ENCODE results near the gene PAM16.

The PAM16 gene

DNA sequence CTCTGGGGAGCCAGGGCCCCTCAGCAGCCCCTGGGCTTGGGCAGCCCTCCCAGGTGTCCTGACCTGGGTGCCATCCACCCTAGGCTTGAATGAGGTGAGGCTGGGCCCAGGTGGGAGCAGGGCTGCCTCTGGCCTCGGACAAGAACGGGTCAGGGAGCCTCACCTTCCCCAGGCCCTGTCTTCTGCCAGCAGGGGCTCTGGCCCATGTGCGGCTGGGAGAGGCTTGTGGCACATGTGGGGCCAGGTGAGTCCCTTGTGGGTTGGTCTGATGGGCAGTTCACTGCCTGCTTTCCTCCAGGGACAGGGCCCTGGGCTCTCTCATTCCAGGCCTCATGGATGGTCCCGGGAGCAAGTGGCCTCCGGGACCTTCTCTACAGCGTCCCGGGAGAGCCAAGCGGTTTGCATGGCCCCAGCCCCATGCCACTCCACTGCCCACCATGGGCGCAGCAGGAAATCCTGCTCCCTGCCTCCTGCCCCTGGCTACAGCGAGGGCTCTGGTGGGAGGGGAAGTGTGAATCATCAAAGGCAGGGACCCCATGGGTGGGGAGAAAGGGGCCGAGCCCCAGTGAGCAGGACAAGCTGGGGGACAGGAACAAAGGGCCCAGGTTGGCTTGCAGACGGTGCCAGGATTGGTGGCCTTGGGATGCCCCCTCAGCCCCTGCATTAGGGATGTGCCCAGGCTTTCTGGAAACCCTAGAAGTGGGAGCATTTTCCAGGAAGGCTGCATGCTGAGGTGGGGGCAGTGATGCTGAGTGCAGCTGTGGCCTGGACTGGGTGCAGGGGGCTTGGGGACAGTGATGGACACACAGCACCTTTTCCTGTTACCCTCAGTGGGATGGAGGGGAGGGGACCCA lies 32.7 kb upstream of the PAM16 start:
- DNase-seq (ENCODE audit: low spot score): no peak

DNA sequence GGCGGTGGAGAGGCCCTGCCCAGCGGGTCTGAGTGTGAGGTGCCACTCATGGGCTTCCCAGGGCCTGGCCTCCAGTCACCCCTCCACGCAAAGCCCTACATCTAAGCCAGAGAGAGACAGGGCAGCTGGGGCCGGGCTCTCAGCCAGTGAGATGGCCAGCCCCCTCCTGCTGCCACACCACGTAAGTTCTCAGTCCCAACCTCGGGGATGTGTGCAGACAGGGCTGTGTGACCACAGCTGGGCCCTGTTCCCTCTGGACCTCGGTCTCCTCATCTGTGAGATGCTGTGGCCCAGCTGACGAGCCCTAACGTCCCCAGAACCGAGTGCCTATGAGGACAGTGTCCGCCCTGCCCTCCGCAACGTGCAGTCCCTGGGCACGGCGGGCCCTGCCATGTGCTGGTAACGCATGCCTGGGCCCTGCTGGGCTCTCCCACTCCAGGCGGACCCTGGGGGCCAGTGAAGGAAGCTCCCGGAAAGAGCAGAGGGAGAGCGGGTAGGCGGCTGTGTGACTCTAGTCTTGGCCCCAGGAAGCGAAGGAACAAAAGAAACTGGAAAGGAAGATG lies 31.8 kb upstream of the PAM16 start:
- DNase-seq (ENCODE audit: low spot score): no peak

DNA sequence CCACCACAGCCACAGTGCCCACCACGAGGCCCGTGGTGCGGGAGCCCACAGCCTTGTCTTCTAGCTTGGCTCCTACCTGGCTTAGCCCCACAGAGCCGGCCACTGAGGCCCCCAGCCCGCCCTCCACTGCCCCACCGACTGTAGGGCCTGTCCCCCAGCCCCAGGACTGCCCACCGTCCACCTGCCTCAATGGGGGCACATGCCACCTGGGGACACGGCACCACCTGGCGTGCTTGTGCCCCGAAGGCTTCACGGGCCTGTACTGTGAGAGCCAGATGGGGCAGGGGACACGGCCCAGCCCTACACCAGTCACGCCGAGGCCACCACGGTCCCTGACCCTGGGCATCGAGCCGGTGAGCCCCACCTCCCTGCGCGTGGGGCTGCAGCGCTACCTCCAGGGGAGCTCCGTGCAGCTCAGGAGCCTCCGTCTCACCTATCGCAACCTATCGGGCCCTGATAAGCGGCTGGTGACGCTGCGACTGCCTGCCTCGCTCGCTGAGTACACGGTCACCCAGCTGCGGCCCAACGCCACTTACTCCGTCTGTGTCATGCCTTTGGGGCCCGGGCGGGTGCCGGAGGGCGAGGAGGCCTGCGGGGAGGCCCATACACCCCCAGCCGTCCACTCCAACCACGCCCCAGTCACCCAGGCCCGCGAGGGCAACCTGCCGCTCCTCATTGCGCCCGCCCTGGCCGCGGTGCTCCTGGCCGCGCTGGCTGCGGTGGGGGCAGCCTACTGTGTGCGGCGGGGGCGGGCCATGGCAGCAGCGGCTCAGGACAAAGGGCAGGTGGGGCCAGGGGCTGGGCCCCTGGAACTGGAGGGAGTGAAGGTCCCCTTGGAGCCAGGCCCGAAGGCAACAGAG lies 31.0 kb upstream of the PAM16 start:
- no peak for DNase-seq (ENCODE audit: low spot score)

DNA sequence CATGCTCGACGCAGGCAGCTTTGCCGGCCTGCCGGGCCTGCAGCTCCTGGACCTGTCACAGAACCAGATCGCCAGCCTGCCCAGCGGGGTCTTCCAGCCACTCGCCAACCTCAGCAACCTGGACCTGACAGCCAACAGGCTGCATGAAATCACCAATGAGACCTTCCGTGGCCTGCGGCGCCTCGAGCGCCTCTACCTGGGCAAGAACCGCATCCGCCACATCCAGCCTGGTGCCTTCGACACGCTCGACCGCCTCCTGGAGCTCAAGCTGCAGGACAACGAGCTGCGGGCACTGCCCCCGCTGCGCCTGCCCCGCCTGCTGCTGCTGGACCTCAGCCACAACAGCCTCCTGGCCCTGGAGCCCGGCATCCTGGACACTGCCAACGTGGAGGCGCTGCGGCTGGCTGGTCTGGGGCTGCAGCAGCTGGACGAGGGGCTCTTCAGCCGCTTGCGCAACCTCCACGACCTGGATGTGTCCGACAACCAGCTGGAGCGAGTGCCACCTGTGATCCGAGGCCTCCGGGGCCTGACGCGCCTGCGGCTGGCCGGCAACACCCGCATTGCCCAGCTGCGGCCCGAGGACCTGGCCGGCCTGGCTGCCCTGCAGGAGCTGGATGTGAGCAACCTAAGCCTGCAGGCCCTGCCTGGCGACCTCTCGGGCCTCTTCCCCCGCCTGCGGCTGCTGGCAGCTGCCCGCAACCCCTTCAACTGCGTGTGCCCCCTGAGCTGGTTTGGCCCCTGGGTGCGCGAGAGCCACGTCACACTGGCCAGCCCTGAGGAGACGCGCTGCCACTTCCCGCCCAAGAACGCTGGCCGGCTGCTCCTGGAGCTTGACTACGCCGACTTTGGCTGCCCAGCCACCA lies 30.2 kb upstream of the PAM16 start:
- no peak for DNase-seq (ENCODE audit: low spot score)

DNA sequence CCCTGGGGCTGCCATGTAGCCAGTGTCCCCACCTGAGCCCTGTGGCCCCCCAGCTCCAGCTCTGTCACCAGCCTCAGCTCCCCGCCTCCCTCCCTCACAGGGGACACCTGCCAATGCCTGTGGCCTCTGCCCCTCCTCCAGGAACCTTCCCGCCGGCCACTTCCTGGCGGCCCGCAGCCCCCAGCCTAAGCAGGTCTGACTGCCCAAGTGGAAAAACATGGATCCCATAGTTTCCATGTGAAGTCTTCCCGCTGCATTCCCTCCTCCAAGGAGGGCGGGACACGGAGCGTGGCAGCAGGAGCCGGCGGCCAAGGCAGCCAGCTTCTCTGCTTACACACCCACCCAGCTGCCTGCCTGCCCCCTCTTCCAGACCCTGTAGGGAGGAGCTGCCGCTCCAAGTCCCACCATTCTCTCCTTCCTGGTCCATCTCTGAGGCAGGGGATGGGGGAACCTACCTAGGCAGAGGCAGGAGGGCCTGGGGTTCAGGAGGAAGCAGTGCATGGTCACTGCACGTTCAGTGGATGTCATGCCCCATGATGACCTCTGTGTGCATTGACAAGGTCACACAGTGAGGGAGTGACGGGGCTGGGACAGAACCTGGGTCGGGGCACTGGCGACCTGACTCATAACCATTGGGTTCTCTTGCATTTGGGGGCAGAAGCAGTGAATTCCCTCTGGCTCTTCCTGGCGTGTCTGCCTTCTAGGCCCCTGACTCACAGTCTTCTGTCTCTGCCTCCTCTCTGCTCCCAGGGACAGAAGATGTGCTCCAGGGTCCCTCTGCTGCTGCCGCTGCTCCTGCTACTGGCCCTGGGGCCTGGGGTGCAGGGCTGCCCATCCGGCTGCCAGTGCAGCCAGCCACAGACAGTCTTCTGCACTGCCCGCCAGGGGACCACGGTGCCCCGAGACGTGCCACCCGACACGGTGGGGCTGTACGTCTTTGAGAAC lies 29.3 kb upstream of the PAM16 start:
- DNase-seq (ENCODE audit: low spot score): no peak

DNA sequence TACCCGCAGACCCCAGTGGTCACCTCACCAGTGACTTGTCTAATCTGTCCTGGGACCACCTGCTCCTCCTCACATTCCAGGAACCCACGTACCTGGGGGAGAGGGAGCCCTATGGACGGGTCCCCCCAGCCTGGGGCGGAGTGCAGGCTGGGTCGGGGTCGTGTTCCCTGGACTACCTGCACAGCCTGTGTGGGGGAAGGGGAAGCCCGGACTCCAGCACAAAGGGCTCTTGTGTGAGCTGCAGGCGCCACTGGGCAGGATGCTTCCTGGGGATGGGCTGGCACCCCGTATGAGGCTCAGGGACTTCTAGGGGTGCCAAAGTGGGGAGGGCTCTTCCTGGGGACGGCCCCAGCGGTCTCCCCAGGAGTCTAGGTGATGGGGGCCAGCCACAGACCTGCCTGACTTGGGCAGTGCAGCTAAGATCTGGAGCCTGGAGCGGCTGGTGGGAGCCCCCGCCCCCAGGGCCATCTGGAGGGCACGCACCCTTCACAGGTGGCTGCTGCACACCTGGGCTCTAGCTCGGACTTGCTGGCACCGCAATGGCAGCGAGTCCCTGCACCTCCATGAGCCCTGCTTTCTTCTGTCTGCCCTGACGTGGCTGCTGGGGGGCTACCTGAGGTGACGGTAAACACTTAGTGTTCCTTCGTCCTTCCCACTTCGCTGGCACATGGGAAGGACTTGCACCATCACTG lies 28.0 kb upstream of the PAM16 start:
- no peak for DNase-seq (ENCODE audit: low spot score)

DNA sequence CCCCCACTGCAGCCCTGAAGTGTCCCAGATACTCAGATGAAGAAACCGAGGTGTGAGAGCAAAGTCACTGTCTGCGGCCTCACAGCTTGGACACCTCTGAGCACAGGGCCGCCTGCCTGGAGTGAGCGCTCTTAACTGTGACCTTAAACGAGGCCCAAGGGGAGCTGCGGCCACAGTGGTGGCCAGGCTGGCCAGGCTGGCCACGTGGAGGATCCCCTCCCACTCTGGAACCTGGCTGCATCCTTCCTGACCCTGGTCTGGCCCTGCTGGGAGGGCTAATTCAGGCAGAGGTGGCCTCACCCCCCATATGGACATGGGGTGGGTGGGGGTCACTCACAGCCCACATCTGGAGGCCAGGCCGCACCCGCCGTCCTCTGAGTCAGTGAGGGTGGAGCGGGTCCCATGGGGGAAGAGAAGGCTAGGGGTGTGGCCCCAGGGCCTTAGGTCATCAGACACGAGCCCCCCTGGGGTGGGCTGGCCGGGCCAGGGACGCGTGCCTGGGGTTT lies 27.1 kb upstream of the PAM16 start:
- DNase-seq (ENCODE audit: low spot score): no peak

DNA sequence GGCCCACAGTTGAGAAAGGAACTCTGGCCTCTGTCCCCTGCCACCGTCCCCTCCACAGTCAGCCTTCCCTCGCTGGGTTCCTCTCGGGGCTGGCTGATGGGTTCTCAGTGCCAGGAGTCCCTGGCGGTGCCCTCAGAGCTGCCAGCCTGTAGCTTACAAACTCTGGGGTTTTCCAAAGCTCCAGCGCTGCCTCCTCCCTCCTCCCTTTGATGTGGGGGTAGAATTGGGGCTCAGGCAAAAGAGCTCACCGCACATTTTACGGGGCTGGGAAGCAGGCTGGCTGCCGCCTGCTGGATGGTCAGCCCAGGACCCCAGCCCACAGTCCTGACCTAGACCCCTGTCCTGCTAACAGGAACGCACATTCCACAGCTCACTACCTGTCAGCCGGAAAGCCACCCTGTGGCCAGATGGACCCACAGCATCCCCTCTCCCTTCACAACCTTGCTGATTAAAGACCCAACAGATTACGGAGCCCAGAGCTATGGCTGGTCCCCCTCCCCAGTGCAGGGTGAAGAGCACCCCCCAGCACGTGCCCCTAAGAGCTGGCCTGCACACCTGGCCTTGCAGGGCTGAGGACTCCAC lies 26.5 kb upstream of the PAM16 start:
- no peak for DNase-seq (ENCODE audit: low spot score)

DNA sequence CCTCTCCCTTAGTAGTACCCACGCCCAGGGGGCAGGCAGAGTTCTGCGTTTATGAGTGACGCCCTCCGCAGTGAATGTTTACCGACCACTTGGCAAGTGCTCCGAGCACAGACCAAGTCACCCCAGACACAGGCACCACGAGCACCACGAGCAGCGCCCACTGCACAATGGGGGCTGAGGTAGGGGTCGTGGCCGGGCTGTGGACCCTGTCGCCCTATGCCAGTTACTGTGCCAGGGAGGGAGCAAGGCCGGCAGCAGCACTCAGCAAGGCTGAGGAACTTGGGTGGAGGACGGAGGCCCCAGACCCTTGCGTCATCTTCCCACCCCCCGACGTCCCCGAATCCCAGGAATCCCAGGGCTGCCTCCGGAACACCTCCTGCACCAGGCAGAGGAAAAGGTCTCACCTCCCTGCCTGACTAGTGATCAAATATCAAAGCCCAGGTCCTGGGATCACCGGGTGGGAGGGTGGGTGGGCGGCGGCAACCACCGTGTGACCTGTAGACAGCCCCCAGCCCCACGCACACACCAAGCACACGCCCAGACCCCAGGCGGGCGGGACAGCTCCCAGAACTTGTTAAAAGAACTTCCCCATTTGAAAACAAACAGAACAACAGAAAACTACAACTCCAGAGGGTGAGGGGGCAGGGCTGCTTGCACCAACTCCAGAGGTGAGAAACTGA lies 25.9 kb upstream of the PAM16 start:
- no peak for DNase-seq (ENCODE audit: low spot score)

DNA sequence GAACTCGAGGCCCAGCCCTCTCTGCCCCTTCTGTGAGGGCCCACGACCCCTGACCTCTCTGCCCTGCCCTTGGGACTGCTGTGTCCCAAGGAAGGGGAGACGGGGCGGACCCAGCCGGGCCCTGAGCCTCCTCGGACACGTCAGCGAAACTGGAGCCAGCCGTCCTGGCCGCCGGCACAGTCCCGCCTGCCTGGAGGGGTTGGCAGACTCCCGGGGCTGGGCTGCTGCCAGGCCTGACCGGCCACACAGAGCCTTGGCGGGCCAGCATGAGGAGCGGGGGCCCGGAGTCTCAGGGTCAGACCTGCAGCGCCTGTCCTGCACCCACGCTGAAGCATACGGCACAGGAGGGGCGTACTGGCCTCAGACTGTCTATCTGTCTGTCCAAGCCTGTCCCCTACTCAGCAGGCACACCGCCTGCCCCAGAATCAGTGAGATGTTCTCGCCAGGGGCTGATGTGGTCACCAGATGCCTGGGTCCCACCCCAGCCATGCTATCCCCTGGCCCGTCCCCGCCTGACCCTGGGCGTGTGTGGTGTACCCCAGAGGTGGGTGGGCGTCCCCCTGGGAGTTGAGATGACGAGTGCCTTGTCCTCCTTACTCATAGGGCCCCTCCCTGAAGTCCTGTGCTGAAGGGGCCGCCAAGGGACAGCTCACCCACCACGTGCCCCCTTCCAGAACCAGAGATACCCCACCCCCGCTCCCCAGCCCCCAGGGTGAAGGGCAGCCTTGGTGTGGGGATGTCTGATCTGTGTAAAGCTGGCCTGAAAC lies 25.2 kb upstream of the PAM16 start:
- no peak for DNase-seq (ENCODE audit: low spot score)

DNA sequence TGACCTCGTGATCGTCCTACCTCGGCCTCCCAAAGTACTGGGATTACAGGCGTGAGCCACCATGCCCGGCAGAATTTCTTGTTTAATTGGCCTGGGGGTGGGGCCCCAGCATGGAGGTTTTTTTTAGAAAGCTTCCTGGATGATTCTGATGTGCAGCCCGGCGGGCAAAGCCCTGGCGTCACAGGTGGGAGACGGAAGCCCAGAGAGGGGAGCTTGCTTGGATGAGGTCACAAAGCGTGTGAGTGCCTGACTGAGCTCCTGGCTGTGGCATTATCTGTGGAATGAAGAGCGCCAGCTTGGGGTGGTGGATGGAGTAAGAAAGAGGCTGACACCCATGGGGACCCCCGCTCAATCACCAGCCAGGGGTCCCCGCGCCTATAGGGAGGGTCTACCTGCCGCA lies 24.6 kb upstream of the PAM16 start:
- no peak for DNase-seq (ENCODE audit: low spot score)

DNA sequence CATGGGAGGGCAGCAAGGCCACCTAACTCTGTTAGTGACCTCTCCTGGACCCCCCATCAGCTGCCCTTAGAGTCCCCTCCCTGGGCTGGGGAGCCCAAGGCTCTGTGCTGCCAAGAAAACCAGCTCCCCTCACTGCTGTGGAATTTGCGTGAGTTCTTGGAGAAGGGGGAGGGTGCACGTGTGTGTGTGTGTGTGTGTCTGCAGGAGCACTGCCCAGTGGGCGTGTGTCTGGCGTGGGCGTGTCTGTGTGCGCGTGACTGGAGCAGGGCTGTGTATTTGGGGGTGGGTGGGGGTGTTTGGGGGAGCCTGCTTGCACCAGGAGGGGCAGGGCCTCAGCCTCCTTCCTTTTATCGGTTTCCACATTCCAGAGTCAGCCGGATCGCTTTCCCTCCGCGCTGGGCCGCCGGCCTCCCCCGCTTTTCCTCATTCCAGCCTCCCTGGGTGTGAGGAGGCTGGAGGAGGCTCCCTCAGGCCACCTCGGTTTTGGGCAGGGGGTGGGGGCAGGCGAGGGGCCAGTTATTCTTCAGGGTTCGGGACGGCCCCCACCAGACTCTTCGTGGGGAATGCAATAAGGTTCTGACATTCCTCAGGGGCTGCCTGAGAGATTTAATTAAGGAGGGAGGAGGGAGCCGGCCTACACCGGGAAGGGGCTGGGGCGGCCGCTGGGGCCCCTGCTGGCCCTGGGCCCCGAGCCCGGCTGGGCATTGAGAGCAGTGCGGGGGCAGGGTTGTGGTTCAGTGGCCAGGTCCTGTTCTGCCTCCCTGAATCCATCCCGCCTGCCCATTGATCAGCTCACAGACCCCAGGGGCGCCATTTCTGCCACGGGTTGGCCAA lies 23.0 kb upstream of the PAM16 start:
- DNase-seq (ENCODE audit: low spot score): no peak

DNA sequence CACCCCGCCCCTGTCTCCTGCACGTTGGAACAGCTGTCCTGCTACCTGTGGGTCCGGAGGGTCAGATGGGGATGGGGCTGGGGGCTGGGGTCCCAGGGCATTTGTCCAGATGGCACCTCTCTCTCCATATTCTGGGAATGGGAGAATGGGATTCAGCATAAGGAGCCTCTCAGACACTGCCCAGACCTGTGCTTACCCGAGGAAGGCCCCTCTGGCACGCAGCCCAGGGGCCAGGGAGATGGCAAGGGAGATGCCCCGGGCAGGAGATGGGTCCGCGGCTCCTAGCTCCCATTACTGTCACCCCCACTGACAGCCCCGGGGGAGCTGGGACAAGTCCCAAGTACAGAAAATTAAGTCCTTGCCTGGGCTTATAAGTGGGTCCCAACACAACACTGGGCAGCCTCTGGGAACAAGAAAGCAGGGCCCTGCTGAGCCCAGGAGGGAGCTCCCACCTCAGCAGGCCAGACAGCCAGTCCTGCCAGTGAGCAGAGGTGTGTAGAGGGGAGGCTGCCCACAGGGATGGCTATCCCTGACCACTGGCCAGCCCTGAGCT lies 22.3 kb upstream of the PAM16 start:
- no peak for DNase-seq (ENCODE audit: low spot score)

DNA sequence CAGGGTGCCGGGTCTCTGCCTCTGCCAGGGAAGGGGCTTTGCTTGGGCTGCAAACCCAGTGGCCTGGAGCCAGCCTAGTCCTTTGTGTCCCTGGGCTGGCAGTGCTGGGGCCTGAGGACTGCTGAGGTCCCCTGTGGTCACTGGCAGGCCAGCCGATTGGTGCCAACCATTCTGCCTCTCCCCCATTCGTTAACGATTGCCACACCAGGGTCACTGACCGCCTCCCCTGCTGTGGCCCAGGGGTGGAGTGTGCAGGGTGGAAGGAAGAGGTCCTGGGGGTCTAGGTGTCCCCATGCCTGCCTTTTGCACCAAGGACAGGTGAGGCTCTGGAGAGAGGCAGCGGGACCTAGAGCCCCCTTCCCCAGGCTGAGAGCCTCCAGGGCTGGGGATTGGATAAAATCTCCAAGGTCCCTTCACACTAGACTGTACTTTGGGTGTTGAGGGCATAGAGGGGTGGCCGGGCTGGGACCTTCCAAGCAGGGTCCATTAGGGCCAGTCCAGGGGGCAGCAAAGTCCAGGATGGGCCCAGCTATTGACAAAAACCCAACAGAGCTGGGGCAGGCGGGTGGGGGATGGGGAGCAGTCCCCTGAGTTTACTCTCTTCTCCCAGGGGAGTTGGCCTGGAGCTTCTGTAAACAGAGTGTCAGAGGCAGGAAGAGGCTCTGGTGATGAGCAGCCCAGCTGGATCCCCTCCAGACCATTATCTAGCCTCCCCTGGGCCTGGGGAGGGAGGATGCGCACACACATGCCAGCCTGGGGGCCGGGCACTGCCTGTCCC lies 21.6 kb upstream of the PAM16 start:
- no peak for DNase-seq (ENCODE audit: low spot score)

DNA sequence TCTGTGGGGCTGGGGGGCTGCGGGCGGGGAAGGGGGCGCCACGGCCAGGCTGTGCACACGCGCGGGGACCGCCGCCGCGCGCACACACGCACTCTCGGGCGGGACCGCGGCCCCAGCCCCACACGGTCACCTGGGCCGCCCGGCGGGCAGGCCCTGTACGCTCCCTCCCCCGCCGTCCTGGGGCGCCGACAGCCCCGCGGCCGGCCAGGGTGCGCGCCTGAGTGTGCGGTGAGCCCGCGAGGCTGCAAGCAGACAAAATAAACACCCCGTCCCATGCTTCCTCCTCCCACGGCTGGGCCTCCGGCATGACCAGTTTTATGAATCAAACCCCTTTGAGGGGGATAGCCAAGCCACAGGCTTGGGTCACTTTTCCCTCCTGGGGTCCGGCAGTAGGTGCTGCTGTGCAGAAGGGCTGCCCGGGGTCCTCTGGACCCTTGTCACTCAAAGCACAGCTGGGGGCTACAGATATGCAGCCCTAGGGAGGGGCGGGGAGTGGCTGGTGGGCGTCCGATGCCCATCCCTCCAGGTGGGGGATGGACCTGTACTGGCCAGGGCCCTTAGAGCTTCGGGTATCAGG lies 21.0 kb upstream of the PAM16 start:
- DNase-seq (ENCODE audit: low spot score): no peak
